Smooth muscle cell of trachea (primary cell): ENCODE data around the gene SLC6A3. TPM values are rescaled to one million over a fixed set of nuclear protein-coding genes. Genes with fewer than 3 reads are reported as not detected.

Experiments used
- total RNA-seq: library from RNA; depleted of rRNA; stranded (reverse); fragments of >200 nt; gene quantifications from 2 replicates; pipeline ENCODE4 v1.2.1, GENCODE V29; 2014

SLC6A3 gene
- total RNA-seq: under 0.01 TPM in 1 of 2 replicates, not detected in the other

GRCh38 chr5:1445313-1445688 lies at the start of gene SLC6A3:
SLC6A3 (minus strand) TSS chr5:1445440; CDS start chr5:1443197, 2,243 bp downstream.

GRCh38 chr5:1344975-1345838 lies 100.0 kb downstream of the SLC6A3 start, which contains the start of gene CLPTM1L:
CLPTM1L (minus strand) TSS chr5:1345099; CDS start chr5:1344841, 258 bp downstream.

Other genes with a start within 250 kb of the SLC6A3 start
- gene SLC6A19, start 243.8 kb downstream of the SLC6A3 start, total RNA-seq: not detected in 2 replicates
- gene SLC6A18, start 220.1 kb downstream of the SLC6A3 start, total RNA-seq: not detected in 2 replicates
- not detected in 2 replicates for gene TERT, start 150.4 kb downstream of the SLC6A3 start, total RNA-seq
- gene CLPTM1L, start 100.3 kb downstream of the SLC6A3 start, total RNA-seq: 179 and 184 TPM in 2 replicates
- gene LPCAT1, start 78.5 kb upstream of the SLC6A3 start, total RNA-seq: 61.4 and 101 TPM in 2 replicates